Fibroblast of lung (primary cell): Measurements from ENCODE around the gene SUSD1.
"Not testable (repeated sequence)": the region's sequence is repeated elsewhere in the genome, so short reads cannot be mapped to it uniquely, and the experiment has no call there.

Source experiments
- EZH2 ChIP-seq: IDR thresholded peaks from 2 replicates; pipeline ENCODE4 v1.5.1; 2012; ENCODE audit warnings: low read length, control low read depth, mild to moderate bottlenecking; ENCODE audit errors: missing control alignments
- TF ChIP-seq, protein P1 (sequence below), 2 donors: IDR thresholded peaks in 1 of 2; conservative IDR thresholded peaks in 1 of 2; 1 replicate in 1 of 2; 2 replicates in 1 of 2; pipeline ENCODE4 v1.5.1; 2011 to 2012; ENCODE audit warnings: low read length in 2 of 2, control low read depth in 1 of 2, inconsistent platforms in 1 of 2, low read depth in 1 of 2, mild to moderate bottlenecking in 1 of 2

DNA sequence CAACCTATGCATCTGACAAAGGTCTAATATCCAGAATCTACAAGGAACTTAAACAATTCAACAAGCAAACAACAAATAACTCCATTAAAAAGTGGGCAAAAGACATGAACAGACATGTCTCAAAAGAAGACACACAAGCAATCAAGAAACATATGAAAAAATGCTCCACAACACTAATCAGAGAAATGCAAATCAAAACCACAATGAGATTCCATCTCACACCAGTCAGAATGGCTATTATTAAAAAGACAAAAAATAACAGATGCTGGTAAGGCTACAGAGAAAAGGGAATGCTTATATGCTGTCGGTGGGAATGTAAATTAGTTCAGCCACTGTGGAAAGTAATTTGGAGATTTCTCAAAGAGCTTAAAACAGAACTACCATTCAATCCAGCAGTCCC, 41.3 kb downstream of the SUSD1 start:
- TF ChIP-seq, protein P1, sequence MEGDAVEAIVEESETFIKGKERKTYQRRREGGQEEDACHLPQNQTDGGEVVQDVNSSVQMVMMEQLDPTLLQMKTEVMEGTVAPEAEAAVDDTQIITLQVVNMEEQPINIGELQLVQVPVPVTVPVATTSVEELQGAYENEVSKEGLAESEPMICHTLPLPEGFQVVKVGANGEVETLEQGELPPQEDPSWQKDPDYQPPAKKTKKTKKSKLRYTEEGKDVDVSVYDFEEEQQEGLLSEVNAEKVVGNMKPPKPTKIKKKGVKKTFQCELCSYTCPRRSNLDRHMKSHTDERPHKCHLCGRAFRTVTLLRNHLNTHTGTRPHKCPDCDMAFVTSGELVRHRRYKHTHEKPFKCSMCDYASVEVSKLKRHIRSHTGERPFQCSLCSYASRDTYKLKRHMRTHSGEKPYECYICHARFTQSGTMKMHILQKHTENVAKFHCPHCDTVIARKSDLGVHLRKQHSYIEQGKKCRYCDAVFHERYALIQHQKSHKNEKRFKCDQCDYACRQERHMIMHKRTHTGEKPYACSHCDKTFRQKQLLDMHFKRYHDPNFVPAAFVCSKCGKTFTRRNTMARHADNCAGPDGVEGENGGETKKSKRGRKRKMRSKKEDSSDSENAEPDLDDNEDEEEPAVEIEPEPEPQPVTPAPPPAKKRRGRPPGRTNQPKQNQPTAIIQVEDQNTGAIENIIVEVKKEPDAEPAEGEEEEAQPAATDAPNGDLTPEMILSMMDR (conservative IDR thresholded peaks at IDR 0.05 in 1 of 2, IDR thresholded peaks at IDR 0.05 in 1 of 2; ENCODE audit: low read depth in 1 of 2, low read length in 2 of 2): not testable (repeated sequence)
- TF ChIP-seq EZH2: not testable (repeated sequence)
